A549 (cell line): Measurements from ENCODE around the gene B3GAT1. TPM values are rescaled to one million over a fixed set of nuclear protein-coding genes. Genes with fewer than 3 reads are reported as not detected.

ENCODE experiments used
- ATAC-seq, 2 experiments: fragments of 200-7000 bp in 1 of 2; fragments of >200 bp in 1 of 2; cut with Nextera tagmentation in 1 of 2; cut with Tn5 transposase in 1 of 2; 3 replicates each; pipeline versions ENCODE4 v1.8.0 to v1.9.1; 2018 to 2020; ENCODE audit warnings: mild to moderate bottlenecking in 1 of 2, moderate library complexity in 1 of 2
- CTCF ChIA-PET: fragments of 300-600 bp; sonication (Branson Sonifier 250); formaldehyde crosslinking; extraction: SDS; loops from one replicate; lab custom pipeline; 2021; ENCODE audit warnings: antibody characterized with exemption, inconsistent platforms; lab: Yijun Ruan, JAX
- POLR2A ChIA-PET: fragments of 350-600 bp; formaldehyde crosslinking; extraction: SDS; loops from one replicate; lab custom pipeline; 2021; ENCODE audit warnings: antibody characterized with exemption, inconsistent platforms; lab: Yijun Ruan, JAX
- DNase-seq, 2 experiments: peaks; one replicate each; pipeline versions ENCODE4 v3.0.0 to v3.0.0-alpha.2; 2011 to 2016; ENCODE audit warnings: low read depth in 1 of 2, low spot score in 1 of 2
- FAIRE-seq: peaks from 2 replicates; lab custom pipeline; 2011; peaks lifted over from hg19 to GRCh38; lab: Jason Lieb, UNC
- H3K27ac ChIP-seq, 2 experiments: fragments of >200 bp; sonication (Bioruptor Twin); formaldehyde crosslinking; 3 replicates each; pipeline ENCODE4 v1.5.1; 2016 to 2017
- H3K4me1 ChIP-seq: fragments of >200 bp; sonication (Bioruptor Twin); formaldehyde crosslinking; 3 replicates; pipeline ENCODE4 v1.6.1; 2016
- H3K4me2 ChIP-seq: fragments of >200 bp; sonication (Bioruptor Twin); formaldehyde crosslinking; 3 replicates; pipeline ENCODE4 v1.6.1; 2016
- H3K4me3 ChIP-seq: fragments of >200 bp; sonication (Bioruptor Twin); formaldehyde crosslinking; 3 replicates; pipeline ENCODE4 v1.5.1; 2016
- H3K9me3 ChIP-seq: fragments of >200 bp; sonication (Bioruptor Twin); formaldehyde crosslinking; 3 replicates; pipeline ENCODE4 v1.6.1; 2016
- BCL3 ChIP-seq: fragments of >200 bp; sonication (Bioruptor Twin); formaldehyde crosslinking; IDR thresholded peaks from 3 replicates; pipeline ENCODE4 v1.6.1; 2016
- BHLHE40 ChIP-seq: IDR thresholded peaks from 2 replicates; pipeline ENCODE4 v1.6.1; 2012; ENCODE audit warnings: low read depth, low read length, inconsistent platforms
- CBX8 ChIP-seq: fragments of 200-600 bp; sonication (generic); IDR thresholded peaks from 2 replicates; pipeline ENCODE4 v1.6.1; 2016
- CEBPB ChIP-seq, 2 experiments: fragments of >200 bp in 1 of 2; sonication (Bioruptor Twin) in 1 of 2; formaldehyde crosslinking in 1 of 2; IDR thresholded peaks; 2 replicates each; pipeline ENCODE4 v1.6.1; 2012 to 2016
- CHD2 ChIP-seq: fragments of 150-350 bp; IDR thresholded peaks from 2 replicates; pipeline ENCODE4 v1.6.1; 2014; ENCODE audit warnings: low read length; ENCODE audit not compliant: partially characterized antibody
- CTCF ChIP-seq: fragments of >200 bp; sonication (Bioruptor Twin); formaldehyde crosslinking; IDR thresholded peaks from 3 replicates; pipeline ENCODE4 v1.5.1; 2016
- EHMT2 ChIP-seq: fragments of 200-600 bp; sonication (generic); IDR thresholded peaks from 2 replicates; pipeline ENCODE4 v1.6.1; 2016; ENCODE audit warnings: antibody characterized with exemption, low read depth, mild to moderate bottlenecking, moderate library complexity
- EP300 ChIP-seq, 2 experiments: fragments of >200 bp; sonication (Bioruptor Twin); formaldehyde crosslinking; IDR thresholded peaks; 2 replicates in 1 of 2; 3 replicates in 1 of 2; pipeline ENCODE4 v1.6.1; 2016 to 2017
- ESRRA ChIP-seq: fragments of 150-350 bp; IDR thresholded peaks from 2 replicates; pipeline ENCODE4 v1.6.1; 2014; ENCODE audit warnings: mild to moderate bottlenecking, low read length, borderline replicate concordance
- FOSL2 ChIP-seq, 2 experiments: fragments of 450-650 bp in 1 of 2; fragments of >200 bp in 1 of 2; sonication (Bioruptor Twin) in 1 of 2; formaldehyde crosslinking; IDR thresholded peaks; 2 replicates each; pipeline versions ENCODE4 v1.5.0 to v1.6.1; 2016 to 2020; ENCODE audit warnings: mild to moderate bottlenecking in 1 of 2, moderate library complexity in 1 of 2
- HDAC2 ChIP-seq: fragments of 200-600 bp; sonication (generic); IDR thresholded peaks from 2 replicates; pipeline ENCODE4 v1.6.1; 2016
- HES2 ChIP-seq: fragments of >200 bp; sonication (Bioruptor Twin); formaldehyde crosslinking; IDR thresholded peaks from 2 replicates; pipeline ENCODE4 v1.6.1; 2016
- HOXA7 ChIP-seq: fragments of 250-450 bp; sonication (Bioruptor Pico); IDR thresholded peaks from 2 replicates; pipeline ENCODE4 v1.5.0; 2020; ENCODE audit warnings: mild to moderate bottlenecking, moderate library complexity
- KDM1A ChIP-seq: fragments of 200-600 bp; sonication (generic); IDR thresholded peaks from 2 replicates; pipeline ENCODE4 v1.6.1; 2016; ENCODE audit warnings: low read depth, mild to moderate bottlenecking
- MAFK ChIP-seq: fragments of 450-650 bp; IDR thresholded peaks from 2 replicates; pipeline ENCODE4 v1.6.1; 2014; ENCODE audit not compliant: partially characterized antibody
- MAX ChIP-seq: IDR thresholded peaks from 2 replicates; pipeline ENCODE4 v1.6.1; 2012
- NPAS2 ChIP-seq: fragments of 250-450 bp; sonication (Bioruptor Pico); IDR thresholded peaks from 2 replicates; pipeline ENCODE4 v1.8.0; 2022; ENCODE audit warnings: mild to moderate bottlenecking, moderate library complexity, borderline replicate concordance
- NR3C1 ChIP-seq: fragments of >200 bp; sonication (Bioruptor Twin); formaldehyde crosslinking; IDR thresholded peaks from 3 replicates; pipeline ENCODE4 v1.6.1; 2017
- PHF8 ChIP-seq: fragments of 200-600 bp; sonication (generic); IDR thresholded peaks from 2 replicates; pipeline ENCODE4 v1.6.1; 2016; ENCODE audit warnings: low read depth, mild to moderate bottlenecking, antibody characterized with exemption, moderate library complexity, borderline replicate concordance
- POLR2AphosphoS2 ChIP-seq: conservative IDR thresholded peaks from 2 replicates; pipeline ENCODE4 v1.6.1; 2012; ENCODE audit warnings: low read length, improper control_type of control experiment, inconsistent platforms
- REST ChIP-seq: fragments of 200-600 bp; sonication (generic); IDR thresholded peaks from 2 replicates; pipeline ENCODE4 v1.6.1; 2016; ENCODE audit warnings: antibody characterized with exemption, mild to moderate bottlenecking, moderate library complexity
- RFX5 ChIP-seq: fragments of 450-650 bp; IDR thresholded peaks from 2 replicates; pipeline ENCODE4 v1.7.1; 2014; ENCODE audit warnings: antibody characterized with exemption, mild to moderate bottlenecking, moderate library complexity
- ZC3H11A ChIP-seq: fragments of 450-650 bp; IDR thresholded peaks from 2 replicates; pipeline ENCODE4 v1.6.1; 2014; ENCODE audit warnings: antibody characterized with exemption, mild to moderate bottlenecking
- ZFP36 ChIP-seq: fragments of 450-650 bp; IDR thresholded peaks from 2 replicates; pipeline ENCODE4 v1.6.1; 2014; ENCODE audit warnings: borderline replicate concordance; ENCODE audit not compliant: partially characterized antibody
- ZNF302 ChIP-seq: fragments of 250-450 bp; sonication (Bioruptor Pico); IDR thresholded peaks from 2 replicates; pipeline ENCODE4 v1.9.0; 2021; ENCODE audit warnings: inconsistent platforms, mild to moderate bottlenecking, moderate library complexity
- WGBS: methylation state at CpG from one replicate; pipeline ENCODE4 v1.1.6; 2017; ENCODE audit errors: missing lambda C conversion rate; 5-methylcytosine and 5-hydroxymethylcytosine counted together
- polyA plus RNA-seq, 4 experiments: library from polyadenylated mRNA; depleted of rRNA in 3 of 4; stranded (reverse); fragments of >200 nt; fragmentation: RNase III in 1 of 4; extraction: RNeasy Plus Mini Kit Qiagen cat#74134 plus additional on column Dnase treatment in 1 of 4; gene quantifications; 2 replicates in 3 of 4; 3 replicates in 1 of 4; pipeline ENCODE4 v1.2.3, GENCODE V29; 2011 to 2017

B3GAT1 gene
- polyA plus RNA-seq, 2 of the 4 experiments (the other 2 are of a cell fraction): not detected

GRCh38 chr11:134425816-134426536 is 13.9 kb upstream of the B3GAT1 start (continued):
- TF ChIP-seq POLR2AphosphoS2 (no peak), HES2 (no peak), CHD2 (no peak), NR3C1 (no peak), NPAS2 (CRISPR knock-in tag) (no peak), ESRRA (no peak), ZFP36 (no peak)

- H3K4me1 ChIP-seq: no peaks in the 10 kb centered on the region
- no peaks in the 10 kb centered on the region for H3K9me3 ChIP-seq
- no peak overlapping the region for H3K4me3 ChIP-seq
- ATAC-seq (no peak), DNase-seq (no peak)
- WGBS: 40% methylated on average over 2 of the region's 2 CpGs
- ChIA-PET CTCF (no interaction called here), POLR2A (no interaction called here)
- no peak overlapping the region for H3K27ac ChIP-seq
- no peak overlapping the region for H3K4me2 ChIP-seq
- no peak for TF ChIP-seq MAX
- TF ChIP-seq CEBPB (IDR thresholded peaks at IDR 0.05): no peak
- TF ChIP-seq RFX5: no peak
- no peak for TF ChIP-seq ZNF302 (CRISPR knock-in tag)
- no peak for TF ChIP-seq FOSL2 (IDR thresholded peaks at IDR 0.05)
- no peak for TF ChIP-seq FOSL2 (CRISPR knock-in tag; IDR thresholded peaks at IDR 0.05)
- TF ChIP-seq EP300 (IDR thresholded peaks at IDR 0.05): no peak
- no peak for TF ChIP-seq CTCF
- no peak for TF ChIP-seq ZC3H11A
- no peak for TF ChIP-seq MAFK
- TF ChIP-seq NR3C1: no peak
- TF ChIP-seq NPAS2 (CRISPR knock-in tag): no peak
- no peak for TF ChIP-seq CBX8
- TF ChIP-seq PHF8: no peak
- TF ChIP-seq HDAC2: no peak
- TF ChIP-seq, all 56 proteins: peak for 0
- no peak for FAIRE-seq
Observed at GRCh38 chr11:134425413-134425812, 13.4 kb upstream of the B3GAT1 start.

GRCh38 chr11:134423106-134423505 is 11.1 kb upstream of the B3GAT1 start:
- Histone ChIP-seq H3K9me3 (no peaks in the 10 kb centered on the region), H3K4me3 (no peak overlapping the region), H3K4me2 (no peak overlapping the region), H3K4me1 (no peaks in the 10 kb centered on the region), H3K27ac (no peak overlapping the region)
- DNase-seq (no peak), FAIRE-seq (no peak), ATAC-seq (no peak)
- ChIA-PET CTCF (no interaction called here), POLR2A (no interaction called here)
- TF ChIP-seq BCL3 (no peak), HOXA7 (CRISPR knock-in tag) (no peak), KDM1A (no peak), NR3C1 (no peak), NPAS2 (CRISPR knock-in tag) (no peak), HES2 (no peak), REST (no peak), ZNF302 (CRISPR knock-in tag) (no peak), EHMT2 (no peak), BHLHE40 (no peak)
- WGBS: 0% methylated on average over 6 of the region's 10 CpGs
